Skeletal muscle tissue (tissue), 4 donors: Measurements from ENCODE around the gene TMEM115. TPM values are rescaled to one million over a fixed set of nuclear protein-coding genes. Genes with fewer than 3 reads are reported as not detected.
A peak's percentile ranks its signal among the peaks of the same experiment; 100 is the strongest.

ENCODE experiments used
- H3K27ac ChIP-seq: one replicate; pipeline ENCODE4 v1.7.0; 2013; ENCODE audit warnings: mild to moderate bottlenecking, low read depth, low read length, inconsistent platforms
- H3K27me3 ChIP-seq, 3 donors: one replicate each; pipeline ENCODE4 v1.7.0; 2013; ENCODE audit warnings: low read length in 3 of 3; ENCODE audit not compliant: control insufficient read depth in 3 of 3, insufficient read depth in 3 of 3
- H3K36me3 ChIP-seq, 3 donors: one replicate each; pipeline ENCODE4 v1.7.0; 2013; ENCODE audit warnings: low read length in 3 of 3; ENCODE audit not compliant: control insufficient read depth in 3 of 3, insufficient read depth in 3 of 3
- H3K4me1 ChIP-seq, 3 donors: one replicate each; pipeline ENCODE4 v1.7.0; 2013; ENCODE audit warnings: low read length in 3 of 3, mild to moderate bottlenecking in 3 of 3; ENCODE audit not compliant: control insufficient read depth in 3 of 3, insufficient read depth in 3 of 3
- H3K4me3 ChIP-seq, 3 donors: one replicate each; pipeline ENCODE4 v1.7.0; 2013; ENCODE audit warnings: low read length in 3 of 3
- H3K9ac ChIP-seq, 3 donors: one replicate each; pipeline ENCODE4 v1.7.0; 2013; ENCODE audit warnings: low read length in 3 of 3, mild to moderate bottlenecking in 3 of 3, moderate library complexity in 2 of 3, low read depth in 1 of 3
- H3K9me3 ChIP-seq, 3 donors: one replicate each; pipeline ENCODE4 v1.7.0; 2013; ENCODE audit warnings: low read length in 3 of 3; ENCODE audit not compliant: control insufficient read depth in 3 of 3
- total RNA-seq: library from RNA; depleted of rRNA; stranded (reverse); fragments of >200 nt; gene quantifications from one replicate; pipeline ENCODE4 v1.2.3, GENCODE V29; 2014
- donor health status: Osteomylitis.

The TMEM115 gene
- total RNA-seq, 1 donor from 2014 or later = 24.5 TPM

DNA sequence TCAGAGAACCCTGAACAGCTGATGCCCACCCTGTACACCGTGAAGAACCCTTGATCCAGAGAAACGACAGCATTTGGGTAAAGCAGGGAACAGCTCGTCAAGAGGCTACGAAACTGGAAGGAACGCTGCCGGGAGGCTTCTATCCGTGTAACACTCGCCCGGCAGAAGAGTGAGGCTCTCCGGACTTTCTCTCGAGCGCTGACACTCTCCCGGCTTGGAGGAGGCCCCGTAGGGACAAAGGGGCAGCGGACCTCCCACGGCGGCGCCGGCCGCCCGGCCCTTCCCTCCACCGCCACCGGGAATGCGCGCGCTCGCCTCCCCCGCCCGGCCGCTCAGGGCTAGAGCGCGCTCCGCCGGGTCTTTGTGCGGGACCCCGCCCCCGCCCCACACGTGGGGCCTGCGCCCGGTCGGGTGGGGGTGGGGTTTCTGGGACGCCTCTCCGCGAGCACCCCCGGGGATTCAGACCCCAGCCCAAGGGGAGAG, 38.4 kb downstream of the TMEM115 start:
- Histone ChIP-seq H3K9ac (peak overlapping the region; percentile 96 to 99 (median 98)), H3K27ac (peak overlapping the region; percentile 97), H3K36me3 (peaks cover 34 to 38% (median 34%) of the 10 kb centered on the region in 3 donors), H3K27me3 (no peaks in the 10 kb centered on the region), H3K9me3 (no peaks in the 10 kb centered on the region), H3K4me1 (peaks cover 55 to 77% (median 68%) of the 10 kb centered on the region in 3 donors), H3K4me3 (peak overlapping the region; percentile 91 to 98 (median 92))

DNA sequence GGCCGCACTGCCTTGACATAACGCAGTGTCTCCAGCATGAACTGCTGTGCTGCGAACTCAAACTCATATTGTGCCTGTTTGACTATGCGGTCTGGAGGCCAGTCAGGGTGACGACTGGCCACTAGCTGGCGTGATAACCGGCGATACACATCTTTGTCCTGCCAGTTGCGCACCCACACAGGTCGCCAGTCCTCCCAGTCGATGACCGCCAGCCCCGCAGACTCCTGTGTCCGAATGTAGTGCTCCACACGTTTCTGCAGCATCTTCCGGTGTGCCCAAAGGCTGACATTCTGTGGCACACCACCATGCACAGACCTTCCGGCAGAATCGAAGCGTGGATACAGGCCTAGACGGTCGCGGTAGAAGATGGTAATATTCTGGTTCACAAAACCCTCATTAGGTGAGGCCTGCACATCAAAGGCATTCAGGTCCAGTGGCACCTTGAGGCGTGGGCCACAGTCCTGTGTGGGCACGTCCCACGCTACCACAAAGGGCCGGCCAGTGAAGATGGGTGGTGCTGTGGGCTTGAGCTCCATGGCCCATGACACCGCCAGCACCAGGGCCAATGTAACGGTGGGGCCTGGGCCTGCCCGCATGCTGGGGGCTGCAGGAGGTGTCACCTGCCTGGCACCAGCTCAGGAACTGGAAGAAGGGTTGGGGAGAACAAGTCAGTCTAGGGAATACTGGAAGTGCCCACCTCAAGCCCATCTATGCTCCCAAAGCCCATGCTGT, 39.3 kb downstream of the TMEM115 start:
- H3K4me1 ChIP-seq = peaks cover 55 to 73% (median 68%) of the 10 kb centered on the region in 3 donors
- peaks cover 29 to 35% (median 31%) of the 10 kb centered on the region in 3 donors for H3K36me3 ChIP-seq
- H3K9me3 ChIP-seq = no peaks in the 10 kb centered on the region
- H3K9ac ChIP-seq = peak overlapping the region; percentile 96 to 99 (median 98)
- H3K27ac ChIP-seq = peak overlapping the region; percentile 97
- H3K27me3 ChIP-seq = no peaks in the 10 kb centered on the region
- H3K4me3 ChIP-seq = peak overlapping the region; percentile 91 to 98 (median 92)

DNA sequence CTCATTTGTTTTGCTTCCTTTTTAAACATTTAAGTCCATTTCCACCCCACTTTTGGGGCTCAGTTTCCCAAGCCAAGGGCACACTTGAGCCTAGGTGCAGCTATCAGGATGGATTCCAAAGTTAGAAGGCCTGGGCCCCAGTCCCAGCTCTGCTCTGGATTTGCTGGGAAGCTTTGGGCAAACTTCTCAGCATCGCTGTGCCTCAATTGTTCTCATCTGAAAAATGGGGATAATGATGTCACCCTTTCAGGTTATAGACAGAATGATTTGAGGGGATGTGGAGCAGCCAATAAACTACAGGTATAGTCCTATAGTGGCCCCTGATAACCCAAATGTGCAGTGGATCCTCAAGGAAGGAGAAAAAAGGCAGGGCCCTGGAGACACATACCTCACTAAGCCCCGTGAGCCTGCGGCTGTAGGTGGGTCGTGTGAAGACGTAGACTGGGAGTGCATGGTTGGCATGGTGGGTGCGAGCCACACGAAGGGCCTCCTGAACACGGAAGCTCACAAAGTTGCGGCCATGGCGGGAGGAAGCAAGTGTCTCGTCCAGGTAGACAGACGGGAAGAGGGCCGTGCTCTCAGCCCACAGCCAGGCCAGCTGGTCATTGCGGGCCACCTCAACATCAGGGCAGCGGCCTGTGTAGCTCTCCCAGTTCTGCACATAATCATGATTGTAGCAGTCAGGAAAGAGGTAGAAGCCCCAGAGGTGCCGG, 40.0 kb downstream of the TMEM115 start:
- Histone ChIP-seq H3K4me3 (peak overlapping the region; percentile 17 to 98 (median 91)), H3K27ac (no peak overlapping the region), H3K4me1 (peaks cover 60 to 76% (median 71%) of the 10 kb centered on the region in 3 donors), H3K27me3 (no peaks in the 10 kb centered on the region), H3K9ac (peak overlapping the region; percentile 96 to 99 (median 98)), H3K9me3 (no peaks in the 10 kb centered on the region), H3K36me3 (peaks cover 28 to 34% (median 31%) of the 10 kb centered on the region in 3 donors)

DNA sequence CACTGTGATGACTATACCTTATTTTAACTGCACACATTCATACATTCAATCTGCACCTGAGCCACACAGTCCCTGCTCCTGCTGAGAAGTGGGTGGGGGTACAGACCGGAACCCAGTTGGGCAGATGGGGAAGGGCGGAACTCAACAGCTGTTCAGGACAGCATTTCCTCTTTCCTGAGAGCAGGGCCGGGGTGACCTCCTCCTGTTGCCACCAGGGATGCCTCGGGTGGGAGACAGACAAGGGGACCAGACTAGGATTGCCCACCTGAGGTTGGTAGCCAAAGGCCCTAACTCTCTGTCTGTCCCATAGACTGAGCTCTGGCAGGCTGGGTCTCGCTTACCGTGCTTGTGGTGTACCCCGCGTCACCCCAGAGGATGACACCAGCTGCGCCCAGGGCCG, 40.7 kb downstream of the TMEM115 start:
- H3K9ac ChIP-seq = peak overlapping the region in 2 of 3 donors; percentile 43 to 60
- peaks cover 28 to 34% (median 31%) of the 10 kb centered on the region in 3 donors for H3K36me3 ChIP-seq
- peak overlapping the region; percentile 17 to 45 (median 38) for H3K4me3 ChIP-seq
- no peak overlapping the region for H3K27ac ChIP-seq
- H3K4me1 ChIP-seq = peaks cover 55 to 72% (median 67%) of the 10 kb centered on the region in 3 donors
- H3K9me3 ChIP-seq = no peaks in the 10 kb centered on the region
- no peaks in the 10 kb centered on the region for H3K27me3 ChIP-seq

DNA sequence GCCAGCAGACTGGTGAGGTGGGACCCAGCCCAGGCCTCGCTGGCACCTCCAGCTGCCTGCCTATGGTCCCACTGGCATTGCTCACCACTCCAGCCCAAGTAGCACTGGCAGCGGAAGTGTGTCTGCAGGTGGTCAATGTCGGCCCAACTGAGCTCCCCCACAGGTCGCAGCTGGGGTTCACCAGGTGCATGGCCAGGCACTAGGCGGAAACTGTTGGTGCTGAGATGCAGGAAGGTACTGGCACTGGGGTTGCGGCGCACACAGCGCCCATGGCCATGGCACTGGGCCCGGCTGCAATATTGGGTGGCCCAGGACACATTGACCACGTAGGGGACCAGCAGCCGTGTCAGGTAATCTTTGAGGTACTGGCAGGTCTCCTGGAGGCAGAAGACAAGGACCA, 41.2 kb downstream of the TMEM115 start:
- peak overlapping the region in 2 of 3 donors; percentile 17 to 45 for H3K4me3 ChIP-seq
- peaks cover 55 to 72% (median 65%) of the 10 kb centered on the region in 3 donors for H3K4me1 ChIP-seq
- H3K36me3 ChIP-seq = peaks cover 28 to 34% (median 31%) of the 10 kb centered on the region in 3 donors
- H3K9me3 ChIP-seq = no peaks in the 10 kb centered on the region
- peak overlapping the region in 2 of 3 donors; percentile 51 to 60 for H3K9ac ChIP-seq
- H3K27ac ChIP-seq = no peak overlapping the region
- no peaks in the 10 kb centered on the region for H3K27me3 ChIP-seq

DNA sequence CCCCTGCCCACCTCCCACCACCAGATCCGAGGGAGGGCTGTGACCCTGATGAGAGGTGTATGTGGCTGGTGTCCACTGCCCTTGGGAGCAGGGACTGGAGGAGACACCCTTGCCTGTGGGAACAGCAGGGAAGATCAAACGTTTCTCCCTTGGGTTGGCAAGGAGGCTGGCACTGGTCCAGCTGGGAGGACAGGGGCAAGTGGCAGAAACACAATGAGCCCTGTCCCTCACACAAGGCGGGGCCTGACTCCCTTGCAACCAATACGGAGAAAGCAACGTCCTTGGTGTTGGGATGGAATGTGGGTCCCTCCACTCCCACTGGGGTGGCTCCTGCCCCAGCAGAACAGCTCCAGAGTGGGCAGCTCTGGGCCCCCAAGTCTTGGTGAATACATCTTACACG, 42.0 kb downstream of the TMEM115 start:
- H3K4me1 ChIP-seq = peaks cover 53 to 64% (median 58%) of the 10 kb centered on the region in 3 donors
- H3K36me3 ChIP-seq = peaks cover 28 to 34% (median 31%) of the 10 kb centered on the region in 3 donors
- H3K4me3 ChIP-seq = no peak overlapping the region
- H3K9ac ChIP-seq = peak overlapping the region in 1 of 3 donors; percentile 51
- H3K9me3 ChIP-seq = no peaks in the 10 kb centered on the region
- H3K27me3 ChIP-seq = no peaks in the 10 kb centered on the region
- H3K27ac ChIP-seq = no peak overlapping the region

DNA sequence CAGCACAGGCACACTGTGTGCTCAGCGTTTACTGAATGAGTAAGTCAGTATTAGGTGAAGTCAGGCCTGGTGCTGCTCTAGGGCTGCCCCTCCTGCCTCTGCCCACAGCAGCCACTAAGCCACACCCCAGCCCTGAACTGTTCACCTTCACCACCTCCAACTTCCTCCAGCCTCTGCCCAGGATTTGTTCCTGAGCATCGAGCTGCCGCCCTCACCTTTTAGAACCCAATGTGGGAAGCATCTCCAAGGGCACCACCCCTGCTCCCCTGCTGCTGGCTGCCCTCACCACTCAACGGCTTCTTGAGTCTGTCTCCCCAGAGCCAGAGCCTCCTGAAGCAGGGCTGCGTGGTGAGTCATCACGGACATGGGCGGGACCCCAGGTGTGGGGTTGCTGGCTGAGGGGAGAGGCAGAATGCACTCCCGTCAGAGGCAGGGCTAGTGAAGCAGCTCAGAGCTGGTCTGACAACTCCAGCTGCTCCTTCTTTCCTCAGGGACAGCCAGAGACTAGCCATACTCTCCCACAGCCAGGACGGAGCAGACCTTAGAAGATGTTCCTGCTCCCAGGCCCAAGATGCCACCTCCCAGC, 42.6 kb downstream of the TMEM115 start:
- H3K9ac ChIP-seq = peak overlapping the region in 1 of 3 donors; percentile 51
- H3K4me1 ChIP-seq = peaks cover 47 to 59% (median 53%) of the 10 kb centered on the region in 3 donors
- no peak overlapping the region for H3K27ac ChIP-seq
- H3K36me3 ChIP-seq = peaks cover 28 to 34% (median 31%) of the 10 kb centered on the region in 3 donors
- no peaks in the 10 kb centered on the region for H3K9me3 ChIP-seq
- H3K27me3 ChIP-seq = no peaks in the 10 kb centered on the region
- no peak overlapping the region for H3K4me3 ChIP-seq

DNA sequence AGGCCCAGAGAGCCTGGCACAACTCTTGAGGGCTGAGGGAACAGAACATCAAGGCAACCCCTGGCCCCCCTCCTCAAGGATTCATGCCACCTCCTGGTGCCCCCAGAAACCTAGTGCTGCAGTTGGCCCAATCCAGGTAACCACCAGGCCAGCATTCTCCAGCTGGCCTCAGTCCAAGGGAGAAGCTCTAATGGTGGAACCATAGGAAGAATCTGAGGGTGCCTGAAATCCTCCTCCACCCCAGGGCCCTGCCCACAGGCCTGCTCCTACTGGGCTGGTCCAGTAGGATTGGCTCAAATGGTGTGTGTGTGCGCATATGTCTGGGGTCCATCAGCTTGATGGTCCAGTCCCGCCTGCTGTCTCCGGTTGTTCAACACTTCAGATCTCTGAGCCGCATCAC, 44.5 kb downstream of the TMEM115 start:
- Histone ChIP-seq H3K36me3 (peaks cover 27 to 31% (median 30%) of the 10 kb centered on the region in 3 donors), H3K9ac (no peak overlapping the region), H3K4me1 (peaks cover 36 to 47% (median 42%) of the 10 kb centered on the region in 3 donors), H3K9me3 (no peaks in the 10 kb centered on the region), H3K27ac (no peak overlapping the region), H3K27me3 (no peaks in the 10 kb centered on the region), H3K4me3 (no peak overlapping the region)

DNA sequence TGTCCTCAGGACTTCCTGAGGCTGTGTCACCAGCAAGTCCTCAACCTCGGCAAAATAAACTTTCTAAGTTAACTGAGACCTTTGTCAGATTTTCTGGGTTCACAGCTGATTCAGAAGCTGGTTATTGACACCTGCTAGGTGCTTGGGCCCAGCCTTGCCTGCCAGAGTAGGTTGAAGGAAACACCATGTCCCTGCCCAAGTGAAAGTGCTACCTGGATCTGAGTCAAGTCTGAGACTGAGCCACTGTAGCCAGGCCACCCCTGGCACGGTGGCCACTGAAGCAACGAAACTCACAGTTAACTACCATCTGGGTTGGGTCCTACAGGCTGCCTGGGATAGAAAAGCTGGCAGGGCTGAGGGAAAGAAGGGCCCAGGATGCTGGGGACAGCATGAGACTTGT, 45.0 kb downstream of the TMEM115 start:
- peak overlapping the region in 1 of 3 donors; percentile 60 for H3K9ac ChIP-seq
- H3K27me3 ChIP-seq = no peaks in the 10 kb centered on the region
- no peaks in the 10 kb centered on the region for H3K9me3 ChIP-seq
- peaks cover 31 to 42% (median 38%) of the 10 kb centered on the region in 3 donors for H3K4me1 ChIP-seq
- H3K27ac ChIP-seq = no peak overlapping the region
- H3K4me3 ChIP-seq = no peak overlapping the region
- H3K36me3 ChIP-seq = peaks cover 22 to 26% (median 25%) of the 10 kb centered on the region in 3 donors
